ENCODE results near the gene EYS. TPM values are rescaled to one million over a fixed set of nuclear protein-coding genes. Genes with fewer than 3 reads are reported as not detected.

EYS gene
- total and polyA plus RNA-seq, 2 of the 8 experiments (the other 6 are each of a cell fraction or from before 2014, with no cell fraction given), result 0.05 to 0.13 TPM

DNA sequence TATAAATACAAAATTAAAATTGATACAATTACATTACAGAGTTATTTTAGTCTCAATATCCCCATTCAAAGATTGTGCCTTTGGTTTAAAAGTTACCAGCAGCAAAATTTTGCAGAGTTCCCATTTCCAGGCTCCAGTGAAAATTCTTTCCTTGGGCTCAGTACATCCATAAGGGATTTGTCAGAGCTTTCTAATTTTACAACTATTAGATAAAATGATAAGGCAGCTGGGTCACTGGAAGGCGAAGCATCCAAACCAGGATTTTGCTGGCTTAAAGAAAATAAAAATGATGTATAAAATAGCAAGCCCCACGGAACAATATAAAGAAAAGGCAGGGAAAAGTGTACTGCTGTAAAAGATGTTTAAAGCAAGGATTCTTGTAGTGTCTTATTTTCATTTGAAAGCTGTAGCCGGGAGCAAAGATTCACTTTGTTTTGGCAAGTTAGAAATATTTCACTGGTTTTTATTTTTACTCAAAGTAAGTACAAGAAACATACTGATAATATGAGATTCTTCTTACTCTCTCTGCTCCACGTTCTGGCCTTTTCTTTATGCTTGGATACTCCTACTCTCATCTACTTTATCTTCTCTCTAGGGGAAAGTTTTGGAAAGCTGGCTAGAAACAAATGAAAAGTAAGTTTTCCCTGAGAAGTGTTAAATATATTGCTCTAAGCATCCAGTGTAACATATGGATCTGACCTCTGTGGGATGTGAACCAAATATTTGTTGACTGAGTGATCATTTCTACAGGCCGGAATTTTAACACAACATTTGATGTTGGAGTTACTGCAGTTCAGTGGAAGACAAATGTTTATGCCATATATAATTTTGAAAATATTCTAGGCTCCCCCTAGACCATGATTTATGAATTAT lies 1583.0 kb downstream of the EYS start:
- H2BK20ac ChIP-seq (ENCODE audit: low read length), result no peak overlapping the region
- H3K23me2 ChIP-seq (ENCODE audit: low read depth, low read length), result no peaks in the 10 kb centered on the region
- no peak overlapping the region for H2BK15ac ChIP-seq (ENCODE audit: low read length)
- H3K4me3 ChIP-seq (ENCODE audit: extremely low read depth in 1 of 4, insufficient read depth in 2 of 4, low read depth in 3 of 4, low read length in 4 of 4), result no peak overlapping the region
- CTCF ChIA-PET (ENCODE audit: partially characterized antibody), result interaction anchor here (0.6 to 0.8 kb wide), 2 partner anchors 20 to 111 kb away, joined by 3 read pairs; no protein-coding TSS in a partner anchor
- H4K20me1 ChIP-seq (replicated peaks in 1 of 2; ENCODE audit: control insufficient read depth in 1 of 2, insufficient read depth in 2 of 2, low read length in 2 of 2), result no peaks in the 10 kb centered on the region
- H3K27me3 ChIP-seq (replicated peaks in 1 of 4; ENCODE audit: control insufficient read depth in 3 of 4, extremely low read depth in 1 of 4, insufficient read depth in 3 of 4, low read length in 3 of 4), result no peaks in the 10 kb centered on the region
- no peak overlapping the region for H3K27ac ChIP-seq (ENCODE audit: low read depth, low read length)
- no peaks in the 10 kb centered on the region for H3K4me1 ChIP-seq (replicated peaks in 1 of 4; ENCODE audit: control insufficient read depth in 3 of 4, insufficient read depth in 4 of 4, low read length in 3 of 4)
- no peak overlapping the region for H3K9ac ChIP-seq (replicated peaks in 1 of 4; ENCODE audit: extremely low read depth in 1 of 4, low read depth in 3 of 4, low read length in 3 of 4)
- no peak overlapping the region for H2AK5ac ChIP-seq (ENCODE audit: low read depth, low read length)
- H4K91ac ChIP-seq (replicated peaks; ENCODE audit: insufficient read length, low read length), result no peak overlapping the region
- no peak overlapping the region for H2AFZ ChIP-seq (ENCODE audit: low read length)
- TF ChIP-seq CBX5 (IDR thresholded peaks at IDR 0.05; ENCODE audit: low read depth, low read length) (no peak), SIRT6 (IDR thresholded peaks at IDR 0.05; ENCODE audit: low read length) (no peak), MAFK (IDR thresholded peaks at IDR 0.05; ENCODE audit: low read depth, low read length) (no peak), RFX5 (IDR thresholded peaks at IDR 0.05; ENCODE audit: borderline replicate concordance, low read depth, low read length) (no peak), ZNF274 (IDR thresholded peaks at IDR 0.05; ENCODE audit: borderline replicate concordance, extremely low read depth, low read length) (no peak)
- no peak for DNase-seq (ENCODE audit: low read depth in 1 of 2, low spot score in 2 of 2)
- no peaks in the 10 kb centered on the region for H3K79me2 ChIP-seq (ENCODE audit: control insufficient read depth in 1 of 2, insufficient read depth in 2 of 2, low read length in 2 of 2)
- no peak overlapping the region for H3K18ac ChIP-seq (ENCODE audit: extremely low read depth, low read length)
- H2BK12ac ChIP-seq (ENCODE audit: low read depth, low read length), result no peak overlapping the region
- H3K79me1 ChIP-seq (ENCODE audit: low read depth, low read length), result no peaks in the 10 kb centered on the region
- H4K5ac ChIP-seq (ENCODE audit: insufficient read length, low read depth, low read length), result no peak overlapping the region
- no peak overlapping the region for H3K23ac ChIP-seq (ENCODE audit: insufficient read length)
- H2BK120ac ChIP-seq (replicated peaks; ENCODE audit: low read depth, low read length), result no peak overlapping the region
- FAIRE-seq, result no peak
- H3K4ac ChIP-seq (replicated peaks; ENCODE audit: insufficient read length, low read depth, low read length), result no peak overlapping the region
- H3K56ac ChIP-seq (replicated peaks; ENCODE audit: insufficient read length, low read depth, low read length), result no peak overlapping the region
- POLR2A ChIA-PET (ENCODE audit: partially characterized antibody), result no interaction called here
- WGBS, 2 experiments (ENCODE audit: extremely low coverage in 1 of 2, insufficient coverage in 1 of 2, insufficient read length in 1 of 2, insufficient replicate concordance in 2 of 2, low coverage in 1 of 2, low lambda C conversion rate in 2 of 2, missing lambda C conversion rate in 1 of 2), result 88% methylated on average over 5 of the region's 5 CpGs; no CpG with 5 or more reads in 1 of the 2 experiments
- no peaks in the 10 kb centered on the region for H3K36me3 ChIP-seq (ENCODE audit: control insufficient read depth in 2 of 4, insufficient read depth in 4 of 4, low read length in 3 of 4)
- no peaks in the 10 kb centered on the region for H3K9me3 ChIP-seq (ENCODE audit: insufficient read depth in 2 of 2, low read depth in 1 of 2, low read length in 1 of 2)
- H2BK5ac ChIP-seq (ENCODE audit: low read depth, low read length), result no peak overlapping the region
- no peak overlapping the region for H3K14ac ChIP-seq (ENCODE audit: insufficient read length)
- H4K8ac ChIP-seq (ENCODE audit: extremely low read depth, insufficient read depth, low read length), result no peak overlapping the region
- no peak overlapping the region for H3K4me2 ChIP-seq (ENCODE audit: insufficient read depth in 1 of 2, low read depth in 2 of 2, low read length in 2 of 2)

Measured in H1 (cell line).